GM13976 (cell line): ENCODE results near the gene RBMY1E.
"Not testable (repeated sequence)": the region's sequence is repeated elsewhere in the genome, so short reads cannot be mapped to it uniquely, and the experiment has no call there.

Source experiments
- DNase-seq: peaks from one replicate; pipeline ENCODE4 v3.0.0; 2012; ENCODE audit warnings: low spot score
- in situ Hi-C: fragments of 300-500 bp; cut with MboI; formaldehyde crosslinking; loops from one replicate; pipeline ENCODE4 v1.12.0; 2022; ENCODE audit warnings: low sequenced_read_pairs, mixed read lengths, inconsistent platforms; ENCODE audit not compliant: unreplicated experiment

Gene RBMY1E

GRCh38 chrY:21917932-21918331 is at the start of gene RBMY1E:
Gene RBMY1E, minus strand, starts transcription at chrY:21918032. Its CDS starts 1,978 bp downstream, at chrY:21916054.
- in situ Hi-C loops: not testable (repeated sequence)

GRCh38 chrY:21894426-21894825 is 23.4 kb downstream of the RBMY1E start, which contains the start of gene RBMY1D:
Gene RBMY1D, minus strand, starts transcription at chrY:21894526. Its CDS starts 2,013 bp downstream, at chrY:21892513.
- in situ Hi-C loops, DNase-seq: not testable (repeated sequence)

More at GRCh38 chrY:21917932-21918331, at the start of gene RBMY1E:
- not testable (repeated sequence) for DNase-seq

GRCh38 chrY:21869407-21870076 is 48.3 kb downstream of the RBMY1E start:
- DNase-seq, in situ Hi-C loops: not testable (repeated sequence)
